HG02678 (cell line): Measurements from ENCODE around the gene FAM53A.
A peak's percentile ranks its signal among the peaks of the same experiment; 100 is the strongest.
"Not testable (repeated sequence)": the region's sequence is repeated elsewhere in the genome, so short reads cannot be mapped to it uniquely, and the experiment has no call there.

Experiments
- ATAC-seq: cut with Tn5 transposase; IDR thresholded peaks from one replicate; pipeline ENCODE4 v1.9.1; 2021; ENCODE audit warnings: mild to moderate bottlenecking, moderate library complexity; ENCODE audit not compliant: unreplicated experiment

FAM53A gene

DNA sequence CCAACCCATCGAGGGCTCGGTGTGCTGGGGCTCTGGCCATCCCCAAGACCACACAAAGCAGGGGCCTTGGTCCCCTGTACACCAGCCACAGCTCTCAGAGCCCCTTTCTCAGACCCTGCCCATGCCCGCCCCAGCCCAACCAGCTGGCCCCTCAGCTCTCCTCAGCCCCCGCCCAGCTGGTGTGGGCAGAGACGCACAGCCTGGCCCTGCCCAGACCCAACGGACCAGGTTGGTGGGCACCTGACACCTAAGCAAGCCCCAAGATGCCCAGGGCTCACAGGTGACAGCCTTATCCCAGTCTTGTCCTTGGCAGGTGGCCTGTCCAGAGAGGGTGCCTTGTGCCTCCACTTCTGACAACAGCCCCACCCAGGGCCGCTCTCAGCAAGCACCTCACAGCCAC, 42.4 kb downstream of the FAM53A start:
- ATAC-seq = no peak

DNA sequence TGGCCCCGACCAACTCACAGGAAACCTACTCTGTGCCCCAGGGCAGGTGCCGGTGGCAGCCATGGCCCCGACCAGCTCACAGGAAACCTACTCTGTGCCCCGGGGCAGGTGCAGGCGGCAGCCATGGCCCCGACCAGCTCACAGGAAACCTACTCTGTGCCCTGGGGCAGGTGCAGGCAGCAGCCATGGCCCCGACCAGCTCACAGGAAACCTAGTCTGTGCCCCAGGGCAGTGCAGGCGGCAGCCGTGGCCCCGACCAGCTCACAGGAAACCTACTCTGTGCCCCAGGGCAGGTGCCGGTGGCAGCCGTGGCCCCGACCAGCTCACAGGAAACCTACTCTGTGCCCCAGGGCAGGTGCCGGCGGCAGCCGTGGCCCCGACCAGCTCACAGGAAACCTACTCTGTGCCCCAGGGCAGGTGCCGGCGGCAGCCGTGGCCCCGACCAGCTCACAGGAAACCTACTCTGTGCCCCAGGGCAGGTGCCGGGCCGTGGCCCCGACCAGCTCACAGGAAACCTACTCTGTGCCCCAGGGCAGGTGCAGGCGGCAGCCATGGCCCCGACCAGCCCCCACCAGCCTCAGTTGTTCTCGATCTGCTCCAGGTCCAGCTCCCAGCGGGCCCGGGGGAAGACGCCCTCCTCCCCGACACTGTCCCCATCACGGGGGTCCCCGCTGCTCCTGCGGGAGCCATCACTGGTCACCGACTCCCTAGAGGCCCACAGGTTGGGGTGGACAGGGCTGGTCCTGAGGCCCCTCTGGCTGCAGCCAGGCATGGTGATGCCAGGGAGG, 43.2 kb downstream of the FAM53A start:
- ATAC-seq = not testable (repeated sequence)

DNA sequence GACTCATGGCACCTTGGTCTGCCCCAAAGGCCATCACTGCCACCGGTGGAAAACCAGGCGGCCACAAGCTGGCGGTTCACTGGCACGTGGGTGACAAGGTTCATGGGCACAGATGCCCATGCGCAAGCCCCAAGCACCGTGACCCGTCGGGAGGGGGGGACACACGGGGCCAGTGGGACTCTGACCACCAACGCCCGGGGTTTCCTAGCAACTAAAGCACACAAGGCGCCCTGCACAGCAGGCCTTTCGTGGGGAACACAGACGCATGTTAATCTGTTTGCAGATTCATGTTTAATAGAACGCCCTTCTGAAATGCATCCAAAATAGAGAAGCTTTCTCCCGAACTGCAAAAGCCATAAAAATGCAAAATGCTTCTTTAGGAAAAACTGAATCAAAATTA, 43.9 kb downstream of the FAM53A start:
- no peak for ATAC-seq

DNA sequence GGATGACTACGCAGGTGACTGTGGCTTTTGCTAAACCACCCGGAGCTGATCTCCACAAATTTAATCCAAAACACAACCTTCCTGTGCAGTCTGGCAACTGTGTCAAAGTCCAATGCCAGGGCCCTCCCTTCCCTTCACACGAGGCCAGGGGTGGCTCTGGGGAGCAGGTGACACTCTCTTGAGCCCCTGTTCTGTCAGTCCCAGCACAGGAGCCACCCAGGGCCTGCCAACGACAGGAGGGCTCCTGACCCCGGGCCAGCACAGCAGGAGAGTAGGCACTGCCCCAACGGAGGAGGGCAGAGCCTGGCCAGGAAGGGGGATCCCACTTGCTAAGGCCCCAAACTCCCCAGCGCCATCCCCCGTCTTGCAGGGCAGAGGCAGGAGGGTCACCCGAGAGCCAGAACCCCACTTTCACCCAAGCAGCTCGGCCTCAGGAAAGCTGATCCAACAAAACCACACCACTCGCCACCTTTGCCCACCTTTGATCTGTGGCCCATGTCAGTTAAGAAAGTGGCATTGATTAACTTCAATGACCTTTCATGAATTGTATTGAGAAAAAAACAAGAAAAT, 44.7 kb downstream of the FAM53A start:
- no peak for ATAC-seq

DNA sequence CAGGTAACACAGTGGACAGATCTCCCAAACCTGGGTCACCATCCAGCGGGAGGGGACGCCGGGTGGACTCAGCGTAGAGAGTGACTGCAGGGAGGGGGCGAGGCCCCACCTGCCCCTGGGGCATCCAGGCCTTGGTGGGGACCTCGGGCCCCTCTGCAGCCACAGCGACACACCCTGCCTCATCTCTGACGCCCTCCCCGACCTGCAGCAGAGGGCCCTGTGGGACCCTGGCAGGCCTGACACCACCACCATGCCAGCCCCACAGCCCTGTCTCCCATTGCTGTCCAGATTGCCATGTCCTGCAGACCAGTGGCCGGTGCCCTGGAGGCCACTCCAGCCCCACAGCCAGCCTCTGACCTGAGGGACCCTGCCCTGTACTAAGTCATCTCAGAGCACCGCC, 45.2 kb downstream of the FAM53A start:
- no peak for ATAC-seq

DNA sequence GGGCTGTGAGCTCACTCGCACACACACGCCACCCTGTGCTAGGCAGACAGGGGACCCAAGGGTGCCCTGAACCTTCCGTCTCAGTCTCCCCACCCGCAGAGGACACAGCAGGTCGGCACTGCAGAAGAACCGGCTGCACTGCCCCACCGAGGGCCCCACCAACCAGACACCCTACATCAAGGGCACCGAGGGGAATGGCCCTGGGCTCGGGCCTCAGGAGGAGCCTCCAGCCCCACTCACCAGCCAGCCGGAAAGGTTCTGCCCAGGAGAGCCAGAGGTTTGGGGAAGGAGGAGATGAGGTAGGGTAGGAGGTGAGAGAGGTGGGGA, 45.9 kb downstream of the FAM53A start:
- no peak for ATAC-seq

DNA sequence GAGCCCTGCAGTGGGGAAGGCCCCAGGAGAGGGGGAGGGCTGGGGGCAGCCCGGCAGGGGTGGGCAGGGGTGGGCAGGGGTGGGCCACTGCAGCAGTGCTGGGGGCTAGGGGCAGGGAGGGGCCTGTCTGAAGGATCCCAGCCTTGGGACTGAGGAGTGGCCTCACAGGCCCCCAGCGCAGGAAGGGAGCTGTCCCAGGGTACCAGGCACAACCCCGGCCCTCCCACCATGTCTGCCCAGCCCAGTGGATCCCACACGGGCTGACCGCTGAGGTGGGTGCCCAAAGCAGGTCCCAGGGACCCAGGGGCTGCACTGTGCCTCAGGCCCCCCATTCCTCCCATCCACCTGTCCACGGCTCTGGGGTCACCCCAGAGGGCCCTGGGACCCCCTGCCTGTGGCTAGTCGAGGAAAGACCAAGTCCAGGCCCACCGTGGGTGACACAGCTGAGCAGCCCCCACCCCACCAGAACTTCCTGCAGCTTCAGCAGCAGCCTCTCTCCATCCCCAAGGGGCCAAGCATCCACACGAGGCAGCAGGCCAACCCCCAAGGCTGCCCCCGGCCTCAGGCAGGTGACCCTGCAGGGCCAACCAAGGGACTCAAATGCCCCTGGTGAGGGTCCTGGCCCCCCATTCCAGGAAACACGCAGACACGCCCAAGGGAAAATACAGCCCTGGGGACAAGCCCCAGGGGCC, 46.4 kb downstream of the FAM53A start:
- ATAC-seq = no peak

DNA sequence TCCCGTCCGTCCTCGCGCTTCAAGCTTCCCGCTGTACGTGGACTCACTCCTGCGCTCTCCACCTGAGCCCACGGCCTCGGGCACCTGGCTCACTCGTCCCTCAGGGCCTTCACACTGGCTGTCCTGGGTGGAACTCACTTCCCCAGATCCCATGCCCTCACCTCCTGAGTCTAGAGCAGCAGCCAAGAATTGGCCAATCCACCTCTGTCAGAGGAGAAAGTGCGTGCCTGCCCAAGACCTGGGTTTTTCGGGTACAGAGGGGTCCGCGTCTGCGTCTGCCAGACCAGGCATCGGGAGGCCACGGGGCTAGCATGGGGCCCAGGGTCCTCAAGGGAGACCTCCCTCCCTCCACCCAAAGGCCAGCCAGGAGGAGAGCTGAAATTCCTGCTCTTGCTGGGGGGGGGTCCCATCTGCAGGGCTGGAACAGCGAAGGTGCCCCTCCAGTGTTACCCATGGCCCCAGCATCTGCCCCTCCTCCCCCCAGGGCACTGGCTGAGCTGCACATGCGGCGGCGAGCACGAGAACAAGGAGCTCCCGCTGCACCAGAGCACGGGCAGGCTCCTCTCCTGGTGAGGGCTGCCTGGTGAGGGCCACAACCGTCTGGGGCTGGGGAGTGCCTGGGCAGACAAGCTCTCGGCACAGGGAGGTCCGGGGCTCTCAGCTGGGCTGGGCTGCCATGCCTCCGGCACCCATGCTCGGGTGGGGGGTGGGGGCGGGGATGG, 47.5 kb downstream of the FAM53A start:
- no peak for ATAC-seq

DNA sequence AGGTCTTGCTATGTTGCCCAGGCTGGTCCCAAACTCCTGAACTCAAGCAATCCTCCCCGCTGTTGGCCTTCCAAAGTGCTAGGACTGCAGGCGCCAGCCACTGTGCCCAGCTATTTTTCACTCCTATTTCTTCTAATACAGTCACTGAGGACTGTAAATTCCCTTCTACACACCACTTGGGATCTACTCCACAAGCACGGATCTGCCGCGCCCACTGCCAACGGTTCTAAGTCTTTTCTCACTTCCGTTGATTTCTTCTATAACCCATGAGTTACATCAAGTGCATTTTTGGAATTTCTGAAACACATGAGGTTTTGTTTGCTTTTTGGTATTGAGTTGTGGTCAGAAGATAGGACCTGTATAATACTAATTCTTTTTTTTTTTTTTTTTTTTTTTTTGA, 48.6 kb downstream of the FAM53A start:
- no peak for ATAC-seq

DNA sequence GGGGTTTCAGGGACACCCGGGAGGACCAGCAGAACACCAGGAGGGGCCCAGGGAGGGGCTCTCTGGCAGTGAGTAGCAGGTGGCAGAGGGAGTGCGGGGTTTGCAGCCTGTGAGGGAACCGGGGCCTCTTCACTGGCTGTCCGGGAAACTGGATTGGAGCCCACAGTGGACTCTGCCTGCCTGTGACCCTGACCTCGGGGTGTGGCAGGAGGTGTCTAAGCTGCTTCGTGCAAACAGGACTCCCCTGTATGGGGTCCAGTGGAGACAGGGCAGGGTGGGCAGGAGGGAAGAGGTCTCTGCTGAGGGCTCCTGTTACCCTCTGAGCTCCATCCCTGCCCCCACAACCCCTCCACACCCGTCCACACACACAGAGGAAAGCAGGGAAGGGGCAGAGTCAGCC, 50.1 kb downstream of the FAM53A start:
- no peak for ATAC-seq

DNA sequence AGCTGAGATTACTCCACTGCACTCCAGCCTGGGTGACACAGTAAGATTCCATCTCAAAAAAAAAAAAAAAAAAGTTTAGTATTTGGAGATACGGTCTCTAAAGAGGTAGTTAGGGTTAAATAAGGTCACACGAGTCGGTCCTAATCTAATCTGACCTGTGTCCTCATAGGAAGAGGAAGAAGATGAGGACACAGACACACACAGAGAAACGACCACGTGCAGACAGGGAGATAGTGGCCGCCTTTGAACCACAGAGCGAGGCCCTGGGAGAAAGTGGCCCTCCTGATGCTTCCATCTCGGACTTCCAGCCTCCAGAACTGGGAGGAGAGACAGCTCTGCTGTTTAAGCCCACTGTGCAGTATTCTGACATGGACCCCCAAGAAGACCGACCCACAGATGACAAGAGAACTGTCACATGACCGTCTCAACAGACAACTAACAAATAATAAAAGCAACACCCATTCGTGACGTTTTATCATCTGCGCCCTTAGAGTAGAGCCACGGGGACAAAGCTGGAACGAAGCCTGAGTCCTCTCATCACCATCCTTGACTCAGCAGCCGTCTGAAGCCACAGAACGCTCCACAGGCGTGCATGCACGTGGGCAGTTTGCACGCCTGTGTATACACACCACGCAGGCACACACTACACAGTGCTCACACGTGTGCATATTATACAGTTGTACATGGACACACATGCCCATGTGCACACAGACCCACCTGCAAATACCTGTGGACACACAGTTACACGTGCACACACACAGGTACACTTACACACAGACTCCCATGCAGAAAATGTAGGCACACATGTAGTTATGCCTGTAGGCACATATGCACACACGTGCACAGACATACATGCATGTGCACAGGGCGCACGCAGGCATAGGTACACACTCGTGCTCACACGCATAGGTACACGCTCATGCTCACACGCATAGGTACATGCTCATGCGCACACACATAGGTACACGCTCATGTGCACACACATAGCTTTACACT, 51.7 kb downstream of the FAM53A start:
- ATAC-seq = no peak

DNA sequence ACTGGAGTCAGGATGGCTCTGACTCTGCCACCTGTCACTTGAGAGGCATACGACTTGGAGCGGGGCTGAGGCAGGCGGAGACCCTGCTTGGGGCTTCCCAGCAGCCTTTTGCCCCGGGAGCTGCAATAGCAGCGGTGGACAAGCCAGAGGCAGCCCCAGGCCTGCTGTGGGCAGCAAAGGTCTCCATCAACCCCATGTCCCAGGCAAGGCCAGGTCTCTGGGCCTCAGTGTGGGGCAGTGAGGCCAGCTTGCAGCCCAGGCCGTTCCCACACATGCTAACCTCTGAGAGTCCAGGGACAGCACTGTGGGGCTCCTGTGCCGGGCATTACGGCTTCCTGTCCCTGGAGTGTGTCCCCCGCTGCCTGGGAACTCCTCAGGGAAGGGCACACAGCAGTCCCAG, 53.0 kb downstream of the FAM53A start:
- no peak for ATAC-seq

DNA sequence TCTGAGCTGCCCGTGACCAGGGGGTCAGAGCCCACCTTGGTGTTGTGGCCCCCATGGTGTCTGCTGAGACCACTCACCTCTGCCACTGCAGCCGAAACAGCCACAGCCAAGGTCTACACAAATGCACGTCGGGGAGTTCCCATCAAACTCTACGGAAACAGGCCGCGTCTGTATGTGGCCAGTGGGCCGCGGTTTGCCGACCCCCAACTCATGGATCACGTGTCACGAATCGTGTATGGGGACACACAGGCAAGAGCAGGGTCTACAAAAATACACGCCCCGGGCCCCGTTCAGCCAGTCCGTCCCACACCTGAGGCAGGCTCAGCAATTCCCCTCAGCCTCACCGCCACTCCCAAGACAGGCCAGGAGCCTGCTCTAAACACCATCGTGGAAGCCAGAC, 53.8 kb downstream of the FAM53A start:
- no peak for ATAC-seq

DNA sequence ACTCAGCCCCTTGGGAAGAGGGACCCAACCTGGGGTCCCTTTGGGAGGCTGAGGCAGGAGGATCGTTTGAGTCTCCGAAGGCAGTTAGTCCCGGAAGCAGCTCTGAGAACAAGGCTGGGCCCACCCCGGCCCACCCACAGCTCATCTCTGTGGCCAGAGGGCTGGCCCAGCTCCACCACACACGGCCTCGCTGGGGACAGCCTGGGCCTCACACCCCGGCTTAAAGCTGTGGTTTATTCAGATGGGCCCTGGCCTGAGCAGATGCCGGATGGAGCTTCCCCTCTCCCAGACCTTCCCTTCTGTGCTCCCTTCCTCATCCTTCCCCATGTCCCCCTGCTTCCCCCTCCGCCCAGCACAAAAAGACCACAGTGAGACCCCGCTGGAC, 54.4 kb downstream of the FAM53A start:
- ATAC-seq = no peak

DNA sequence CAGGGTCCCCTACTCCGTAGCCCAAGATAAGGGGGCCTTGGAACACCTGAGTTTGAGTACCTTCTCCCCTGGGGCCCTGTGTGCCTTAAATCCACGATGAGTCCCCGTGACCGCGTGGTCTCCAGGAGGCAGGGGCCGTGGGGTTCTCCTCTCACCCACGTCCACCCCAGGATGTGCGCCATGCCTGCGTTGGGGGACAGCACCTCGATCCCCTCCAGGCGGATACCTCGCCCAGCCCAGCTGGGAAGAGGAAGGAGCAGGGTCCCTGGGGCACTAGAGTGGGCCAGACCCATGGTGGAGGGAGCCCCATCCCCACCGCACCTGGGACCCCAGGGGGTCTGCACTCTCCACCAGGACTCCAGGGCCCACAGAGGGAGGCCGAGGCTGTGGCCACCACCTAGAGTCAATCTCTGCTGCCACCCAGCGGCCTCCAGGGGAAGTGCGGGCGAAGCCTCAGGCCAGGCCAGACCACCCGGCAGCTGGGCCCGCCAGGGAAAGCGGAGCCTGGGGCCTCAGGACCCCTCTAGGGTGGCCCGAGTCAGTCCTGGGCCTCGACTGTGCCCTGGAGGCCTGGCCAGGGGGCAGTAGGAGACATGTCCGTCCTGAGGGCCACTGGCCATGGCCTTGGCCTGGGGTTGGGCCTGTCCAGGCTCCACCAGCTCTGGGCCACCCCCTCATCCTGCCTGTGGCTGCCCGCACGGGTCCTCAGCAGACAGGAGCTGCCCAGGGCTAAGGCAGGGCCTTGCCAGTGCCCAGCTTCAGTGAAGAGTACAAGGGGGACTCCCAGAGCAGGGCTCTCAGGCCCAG, 55.0 kb downstream of the FAM53A start:
- peak; percentile 45 for ATAC-seq

DNA sequence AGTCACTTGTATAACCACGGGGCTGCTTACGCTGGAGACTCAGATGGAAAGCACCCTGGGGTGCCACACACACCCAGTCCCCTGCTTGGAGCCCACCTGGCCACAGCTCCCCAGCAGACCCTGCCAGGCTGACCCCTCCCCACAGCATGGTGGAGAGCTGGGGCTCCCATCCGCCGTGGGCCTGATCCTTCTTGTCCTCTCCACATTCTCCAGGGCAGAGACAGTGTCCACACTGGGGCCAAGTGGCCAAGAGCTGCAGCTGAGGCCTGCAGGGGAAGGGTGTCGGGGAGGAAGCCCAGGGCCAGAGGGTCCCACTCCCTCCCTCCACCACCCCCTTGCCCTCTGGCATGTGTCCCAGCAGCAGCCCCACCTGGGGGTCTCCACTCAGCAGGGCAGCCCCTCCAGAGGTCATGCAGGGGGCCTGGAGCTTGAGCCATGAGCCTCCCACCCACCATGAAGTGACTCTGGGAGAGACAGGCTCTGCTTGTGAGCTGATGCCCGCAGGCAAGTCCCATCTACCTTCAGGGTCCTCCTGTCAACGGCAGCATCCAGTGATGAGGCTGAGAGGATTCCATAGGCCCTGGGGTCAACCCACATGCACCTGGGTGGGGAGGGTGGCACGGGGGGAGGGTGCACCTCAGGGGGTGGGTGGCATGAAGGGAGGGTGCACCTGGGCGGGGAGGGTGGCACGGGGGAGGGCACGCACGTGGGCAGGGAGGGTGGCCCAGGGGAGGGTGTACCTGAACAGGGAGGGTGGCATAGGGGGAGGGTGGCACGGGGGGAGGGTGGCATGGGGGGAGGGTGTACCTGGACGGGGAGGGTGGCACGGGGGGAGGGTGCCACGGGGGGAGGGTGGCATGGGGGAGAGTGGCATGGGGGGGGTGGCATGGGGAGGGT, 56.4 kb downstream of the FAM53A start:
- no peak for ATAC-seq

DNA sequence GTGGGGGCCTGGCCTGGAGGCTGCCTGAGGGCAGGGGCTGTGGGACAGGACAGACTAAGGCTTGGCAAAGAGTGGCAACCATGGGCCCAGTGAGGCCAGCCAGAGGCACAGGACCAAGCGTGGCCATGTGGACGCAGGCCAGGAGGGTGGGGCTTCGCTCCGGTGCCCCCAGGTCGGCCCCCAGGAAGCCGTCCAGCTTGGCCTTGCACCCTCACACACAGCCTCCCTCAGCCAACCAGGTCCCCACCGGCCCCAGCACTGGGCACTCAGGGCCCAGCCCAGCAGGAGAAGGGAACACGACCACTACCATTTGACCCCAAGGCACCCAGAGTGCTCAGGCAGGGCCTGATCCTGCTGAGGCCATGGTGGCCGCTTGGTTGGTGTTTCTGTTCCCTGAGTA, 57.2 kb downstream of the FAM53A start:
- ATAC-seq = no peak

DNA sequence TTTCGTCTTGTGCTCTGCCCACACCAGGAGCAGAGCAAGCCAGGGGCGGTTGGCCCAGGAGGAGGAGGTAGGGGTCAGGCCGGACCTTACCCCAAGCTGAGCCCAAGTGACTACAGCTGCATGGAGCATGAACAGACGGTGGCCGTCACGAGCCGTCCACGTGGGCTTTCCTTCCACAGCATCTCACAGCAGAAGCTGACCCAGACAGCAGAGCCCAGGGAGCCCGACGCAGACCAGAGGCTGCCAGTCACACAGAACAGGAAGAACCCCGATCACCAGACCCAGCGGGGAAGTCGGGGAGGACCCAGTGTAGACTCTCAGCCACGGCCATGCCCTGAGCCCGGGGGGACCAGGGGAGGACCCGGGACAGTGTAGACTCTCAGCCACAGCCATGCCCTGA, 58.0 kb downstream of the FAM53A start:
- no peak for ATAC-seq
